GM23338 (cell line): ENCODE measurements around the gene TPO. TPM values are rescaled to one million over a fixed set of nuclear protein-coding genes. Genes with fewer than 3 reads are reported as not detected.

Experiments
- ATAC-seq: fragments of 200-7000 bp; cut with Tn5 transposase; 3 replicates; pipeline ENCODE4 v1.9.1; 2020
- DNase-seq: peaks from one replicate; pipeline ENCODE4 v3.0.0-alpha.2; 2015; ENCODE audit warnings: low spot score
- H2AFZ ChIP-seq: fragments of 200-600 bp; sonication (generic); 2 replicates; pipeline ENCODE4 v1.8.0; 2016; ENCODE audit warnings: antibody characterized with exemption, mild to moderate bottlenecking, moderate library complexity
- H3F3A ChIP-seq: fragments of 200-600 bp; sonication (generic); replicated peaks from 2 replicates; pipeline ENCODE4 v1.8.0; 2017; ENCODE audit warnings: antibody characterized with exemption, mixed run types, low read depth
- H3K27ac ChIP-seq: fragments of 200-600 bp; sonication (generic); 2 replicates; pipeline ENCODE4 v1.6.1; 2016; ENCODE audit warnings: low read depth
- H3K27me3 ChIP-seq: fragments of 200-600 bp; sonication (generic); 2 replicates; pipeline ENCODE4 v1.8.0; 2016; ENCODE audit warnings: mild to moderate bottlenecking, mixed run types, moderate library complexity; ENCODE audit not compliant: insufficient read depth
- H3K36me3 ChIP-seq: fragments of 200-600 bp; sonication (generic); 2 replicates; pipeline ENCODE4 v1.8.0; 2016; ENCODE audit warnings: mild to moderate bottlenecking; ENCODE audit not compliant: insufficient read depth
- H3K4me1 ChIP-seq: fragments of 200-600 bp; sonication (generic); 2 replicates; pipeline ENCODE4 v1.8.0; 2016; ENCODE audit warnings: mild to moderate bottlenecking, moderate library complexity; ENCODE audit not compliant: insufficient read depth
- H3K4me2 ChIP-seq: fragments of 200-600 bp; sonication (generic); 2 replicates; pipeline ENCODE4 v1.7.1; 2017; ENCODE audit warnings: mixed run types
- H3K4me3 ChIP-seq: fragments of 200-600 bp; sonication (generic); 2 replicates; pipeline ENCODE4 v1.6.1; 2016; ENCODE audit warnings: mixed run types
- H3K79me2 ChIP-seq: fragments of 200-600 bp; sonication (generic); replicated peaks from 2 replicates; pipeline ENCODE4 v1.8.0; 2017; ENCODE audit warnings: mild to moderate bottlenecking; ENCODE audit not compliant: insufficient read depth
- H3K9me2 ChIP-seq: fragments of 200-600 bp; sonication (generic); 2 replicates; pipeline ENCODE4 v1.8.0; 2017; ENCODE audit not compliant: insufficient read depth
- H4K20me1 ChIP-seq: fragments of 200-600 bp; sonication (generic); replicated peaks from 2 replicates; pipeline ENCODE4 v1.8.0; 2017; ENCODE audit warnings: mild to moderate bottlenecking; ENCODE audit not compliant: insufficient read depth
- H3K27ac Mint-ChIP-seq: 2 replicates; pipeline ENCODE4 v1.8.0; 2020; ENCODE audit warnings: inconsistent platforms, mild to moderate bottlenecking, moderate library complexity, mixed read lengths
- H3K27me3 Mint-ChIP-seq: 3 replicates; pipeline ENCODE4 v1.8.0; 2022; ENCODE audit warnings: low read depth, mild to moderate bottlenecking, moderate library complexity, mixed read lengths, inconsistent platforms; ENCODE audit not compliant: insufficient read depth, poor library complexity
- H3K36me3 Mint-ChIP-seq: 3 replicates; pipeline ENCODE4 v1.8.0; 2021; ENCODE audit warnings: low read depth, mild to moderate bottlenecking, inconsistent platforms, moderate library complexity, mixed read lengths
- H3K4me1 Mint-ChIP-seq: 3 replicates; pipeline ENCODE4 v1.8.0; 2020; ENCODE audit warnings: mild to moderate bottlenecking, inconsistent platforms, mixed read lengths
- H3K4me3 Mint-ChIP-seq: 3 replicates; pipeline ENCODE4 v1.8.0; 2021; ENCODE audit warnings: moderate library complexity, mild to moderate bottlenecking, inconsistent platforms, mixed read lengths
- H3K9me3 Mint-ChIP-seq: 3 replicates; pipeline ENCODE4 v1.8.0; 2020; ENCODE audit warnings: moderate library complexity, mild to moderate bottlenecking, inconsistent platforms, mixed read lengths
- CREB1 ChIP-seq: fragments of 250-450 bp; sonication (Bioruptor Pico); IDR thresholded peaks from 2 replicates; pipeline ENCODE4 v1.5.0; 2020; ENCODE audit warnings: low read depth, mild to moderate bottlenecking, moderate library complexity
- EZH2 ChIP-seq: fragments of 200-600 bp; sonication (generic); IDR thresholded peaks from one replicate; pipeline ENCODE4 v1.8.0; 2017; ENCODE audit warnings: antibody characterized with exemption, mild to moderate bottlenecking, low read depth; ENCODE audit not compliant: unreplicated experiment
- EZH2phosphoT487 ChIP-seq: fragments of 200-600 bp; sonication (generic); IDR thresholded peaks from one replicate; pipeline ENCODE4 v1.8.1; 2018; ENCODE audit warnings: antibody characterized with exemption; ENCODE audit not compliant: unreplicated experiment
- JUNB ChIP-seq: IDR thresholded peaks from one replicate; pipeline ENCODE4 v1.6.1; 2016; ENCODE audit warnings: antibody characterized with exemption; ENCODE audit not compliant: unreplicated experiment
- NANOG ChIP-seq: IDR thresholded peaks from 2 replicates; pipeline ENCODE4 v1.6.1; 2016; ENCODE audit warnings: antibody characterized with exemption, borderline replicate concordance
- POLR2AphosphoS5 ChIP-seq: IDR thresholded peaks from 2 replicates; pipeline ENCODE4 v1.6.1; 2016; ENCODE audit warnings: antibody characterized with exemption, low read depth
- REST ChIP-seq: IDR thresholded peaks from one replicate; pipeline ENCODE4 v1.6.1; 2018; ENCODE audit warnings: antibody characterized with exemption; ENCODE audit not compliant: unreplicated experiment
- STAT1 ChIP-seq: IDR thresholded peaks from one replicate; pipeline ENCODE4 v1.6.1; 2016; ENCODE audit warnings: antibody characterized with exemption; ENCODE audit not compliant: unreplicated experiment
- ZNF114 ChIP-seq: fragments of 250-450 bp; sonication (Bioruptor Pico); IDR thresholded peaks from 2 replicates; pipeline ENCODE4 v1.5.0; 2020; ENCODE audit warnings: mild to moderate bottlenecking, moderate library complexity
- ZNF331 ChIP-seq: fragments of 250-450 bp; sonication (Bioruptor Pico); IDR thresholded peaks from 2 replicates; pipeline ENCODE4 v1.5.0; 2020; ENCODE audit warnings: low read depth, mild to moderate bottlenecking, moderate library complexity
- polyA plus RNA-seq: library from polyadenylated mRNA; unstranded; fragments of >200 nt; fragmentation: Nextera tagmentation; extraction: Ambion mirVana; gene quantifications from 2 replicates; pipeline ENCODE4 v1.2.1, GENCODE V29; 2016
- total RNA-seq: library from RNA; depleted of rRNA; stranded (reverse); fragments of >200 nt; shearing (Covaris generic); gene quantifications from 2 replicates; pipeline ENCODE4 v1.2.3, GENCODE V29; 2014
- TF ChIP-seq, protein P1 (sequence below), 2 experiments: fragments of 200-600 bp in 1 of 2; sonication (generic) in 1 of 2; conservative IDR thresholded peaks; 2 replicates each; pipeline versions ENCODE4 v1.5.1 to v1.6.1; 2016 to 2017; ENCODE audit warnings: antibody characterized with exemption in 2 of 2, low read depth in 2 of 2, mild to moderate bottlenecking in 2 of 2, moderate library complexity in 1 of 2
- TF ChIP-seq, protein P2 (sequence below): fragments of 250-450 bp; sonication (Bioruptor Pico); IDR thresholded peaks from 2 replicates; pipeline ENCODE4 v1.5.0; 2020; ENCODE audit warnings: mild to moderate bottlenecking, moderate library complexity
- TF ChIP-seq, protein P3 (sequence below): IDR thresholded peaks from 2 replicates; pipeline ENCODE4 v1.6.1; 2016; ENCODE audit warnings: antibody characterized with exemption

The TPO gene
- total and polyA plus RNA-seq, 2 experiments from 2014 or later, result 0.74 TPM; not detected in 1

DNA sequence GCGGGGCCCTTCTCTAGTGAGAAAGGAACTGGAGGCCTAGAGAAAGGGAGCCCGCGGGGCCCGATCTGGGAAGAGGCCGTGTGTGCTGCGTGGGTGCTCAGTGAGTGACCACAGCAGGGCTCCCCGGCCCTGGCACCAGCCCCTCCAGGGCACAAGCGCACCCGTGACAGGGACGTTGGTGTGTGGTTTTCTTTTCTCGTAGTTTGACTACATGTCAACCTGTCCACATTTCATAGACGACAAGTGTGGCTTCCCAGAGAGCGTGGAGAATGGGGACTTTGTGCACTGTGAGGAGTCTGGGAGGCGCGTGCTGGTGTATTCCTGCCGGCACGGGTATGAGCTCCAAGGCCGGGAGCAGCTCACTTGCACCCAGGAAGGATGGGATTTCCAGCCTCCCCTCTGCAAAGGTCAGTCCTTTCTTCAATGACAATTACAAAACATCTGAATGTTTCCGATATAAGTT, 83.1 kb downstream of the TPO start:
- no peak overlapping the region for H3K4me2 ChIP-seq
- DNase-seq, result no peak
- Mint-ChIP-seq H3K4me1 (no peaks in the 10 kb centered on the region; the same call in 2 of the 3 replicates), H3K4me3 (no peak overlapping the region), H3K27ac (no peak overlapping the region), H3K9me3 (no peaks in the 10 kb centered on the region; the same call in 2 of the 3 replicates), H3K36me3 (no peaks in the 10 kb centered on the region; the same call in 2 of the 3 replicates), H3K27me3 (peaks cover 4% of the 10 kb centered on the region)
- no peak overlapping the region for H3K27ac ChIP-seq
- no peak overlapping the region for H2AFZ ChIP-seq
- no peaks in the 10 kb centered on the region for H3K9me2 ChIP-seq
- H3K4me3 ChIP-seq, result no peak overlapping the region
- H3F3A ChIP-seq, result no peaks in the 10 kb centered on the region
- H3K27me3 ChIP-seq, result no peaks in the 10 kb centered on the region
- no peak for TF ChIP-seq NANOG
- TF ChIP-seq REST, result no peak
- TF ChIP-seq STAT1, result no peak
- TF ChIP-seq, protein P1, sequence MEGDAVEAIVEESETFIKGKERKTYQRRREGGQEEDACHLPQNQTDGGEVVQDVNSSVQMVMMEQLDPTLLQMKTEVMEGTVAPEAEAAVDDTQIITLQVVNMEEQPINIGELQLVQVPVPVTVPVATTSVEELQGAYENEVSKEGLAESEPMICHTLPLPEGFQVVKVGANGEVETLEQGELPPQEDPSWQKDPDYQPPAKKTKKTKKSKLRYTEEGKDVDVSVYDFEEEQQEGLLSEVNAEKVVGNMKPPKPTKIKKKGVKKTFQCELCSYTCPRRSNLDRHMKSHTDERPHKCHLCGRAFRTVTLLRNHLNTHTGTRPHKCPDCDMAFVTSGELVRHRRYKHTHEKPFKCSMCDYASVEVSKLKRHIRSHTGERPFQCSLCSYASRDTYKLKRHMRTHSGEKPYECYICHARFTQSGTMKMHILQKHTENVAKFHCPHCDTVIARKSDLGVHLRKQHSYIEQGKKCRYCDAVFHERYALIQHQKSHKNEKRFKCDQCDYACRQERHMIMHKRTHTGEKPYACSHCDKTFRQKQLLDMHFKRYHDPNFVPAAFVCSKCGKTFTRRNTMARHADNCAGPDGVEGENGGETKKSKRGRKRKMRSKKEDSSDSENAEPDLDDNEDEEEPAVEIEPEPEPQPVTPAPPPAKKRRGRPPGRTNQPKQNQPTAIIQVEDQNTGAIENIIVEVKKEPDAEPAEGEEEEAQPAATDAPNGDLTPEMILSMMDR (conservative IDR thresholded peaks at IDR 0.05; ENCODE audit: low read depth in 2 of 2), result no peak
- TF ChIP-seq, protein P2, sequence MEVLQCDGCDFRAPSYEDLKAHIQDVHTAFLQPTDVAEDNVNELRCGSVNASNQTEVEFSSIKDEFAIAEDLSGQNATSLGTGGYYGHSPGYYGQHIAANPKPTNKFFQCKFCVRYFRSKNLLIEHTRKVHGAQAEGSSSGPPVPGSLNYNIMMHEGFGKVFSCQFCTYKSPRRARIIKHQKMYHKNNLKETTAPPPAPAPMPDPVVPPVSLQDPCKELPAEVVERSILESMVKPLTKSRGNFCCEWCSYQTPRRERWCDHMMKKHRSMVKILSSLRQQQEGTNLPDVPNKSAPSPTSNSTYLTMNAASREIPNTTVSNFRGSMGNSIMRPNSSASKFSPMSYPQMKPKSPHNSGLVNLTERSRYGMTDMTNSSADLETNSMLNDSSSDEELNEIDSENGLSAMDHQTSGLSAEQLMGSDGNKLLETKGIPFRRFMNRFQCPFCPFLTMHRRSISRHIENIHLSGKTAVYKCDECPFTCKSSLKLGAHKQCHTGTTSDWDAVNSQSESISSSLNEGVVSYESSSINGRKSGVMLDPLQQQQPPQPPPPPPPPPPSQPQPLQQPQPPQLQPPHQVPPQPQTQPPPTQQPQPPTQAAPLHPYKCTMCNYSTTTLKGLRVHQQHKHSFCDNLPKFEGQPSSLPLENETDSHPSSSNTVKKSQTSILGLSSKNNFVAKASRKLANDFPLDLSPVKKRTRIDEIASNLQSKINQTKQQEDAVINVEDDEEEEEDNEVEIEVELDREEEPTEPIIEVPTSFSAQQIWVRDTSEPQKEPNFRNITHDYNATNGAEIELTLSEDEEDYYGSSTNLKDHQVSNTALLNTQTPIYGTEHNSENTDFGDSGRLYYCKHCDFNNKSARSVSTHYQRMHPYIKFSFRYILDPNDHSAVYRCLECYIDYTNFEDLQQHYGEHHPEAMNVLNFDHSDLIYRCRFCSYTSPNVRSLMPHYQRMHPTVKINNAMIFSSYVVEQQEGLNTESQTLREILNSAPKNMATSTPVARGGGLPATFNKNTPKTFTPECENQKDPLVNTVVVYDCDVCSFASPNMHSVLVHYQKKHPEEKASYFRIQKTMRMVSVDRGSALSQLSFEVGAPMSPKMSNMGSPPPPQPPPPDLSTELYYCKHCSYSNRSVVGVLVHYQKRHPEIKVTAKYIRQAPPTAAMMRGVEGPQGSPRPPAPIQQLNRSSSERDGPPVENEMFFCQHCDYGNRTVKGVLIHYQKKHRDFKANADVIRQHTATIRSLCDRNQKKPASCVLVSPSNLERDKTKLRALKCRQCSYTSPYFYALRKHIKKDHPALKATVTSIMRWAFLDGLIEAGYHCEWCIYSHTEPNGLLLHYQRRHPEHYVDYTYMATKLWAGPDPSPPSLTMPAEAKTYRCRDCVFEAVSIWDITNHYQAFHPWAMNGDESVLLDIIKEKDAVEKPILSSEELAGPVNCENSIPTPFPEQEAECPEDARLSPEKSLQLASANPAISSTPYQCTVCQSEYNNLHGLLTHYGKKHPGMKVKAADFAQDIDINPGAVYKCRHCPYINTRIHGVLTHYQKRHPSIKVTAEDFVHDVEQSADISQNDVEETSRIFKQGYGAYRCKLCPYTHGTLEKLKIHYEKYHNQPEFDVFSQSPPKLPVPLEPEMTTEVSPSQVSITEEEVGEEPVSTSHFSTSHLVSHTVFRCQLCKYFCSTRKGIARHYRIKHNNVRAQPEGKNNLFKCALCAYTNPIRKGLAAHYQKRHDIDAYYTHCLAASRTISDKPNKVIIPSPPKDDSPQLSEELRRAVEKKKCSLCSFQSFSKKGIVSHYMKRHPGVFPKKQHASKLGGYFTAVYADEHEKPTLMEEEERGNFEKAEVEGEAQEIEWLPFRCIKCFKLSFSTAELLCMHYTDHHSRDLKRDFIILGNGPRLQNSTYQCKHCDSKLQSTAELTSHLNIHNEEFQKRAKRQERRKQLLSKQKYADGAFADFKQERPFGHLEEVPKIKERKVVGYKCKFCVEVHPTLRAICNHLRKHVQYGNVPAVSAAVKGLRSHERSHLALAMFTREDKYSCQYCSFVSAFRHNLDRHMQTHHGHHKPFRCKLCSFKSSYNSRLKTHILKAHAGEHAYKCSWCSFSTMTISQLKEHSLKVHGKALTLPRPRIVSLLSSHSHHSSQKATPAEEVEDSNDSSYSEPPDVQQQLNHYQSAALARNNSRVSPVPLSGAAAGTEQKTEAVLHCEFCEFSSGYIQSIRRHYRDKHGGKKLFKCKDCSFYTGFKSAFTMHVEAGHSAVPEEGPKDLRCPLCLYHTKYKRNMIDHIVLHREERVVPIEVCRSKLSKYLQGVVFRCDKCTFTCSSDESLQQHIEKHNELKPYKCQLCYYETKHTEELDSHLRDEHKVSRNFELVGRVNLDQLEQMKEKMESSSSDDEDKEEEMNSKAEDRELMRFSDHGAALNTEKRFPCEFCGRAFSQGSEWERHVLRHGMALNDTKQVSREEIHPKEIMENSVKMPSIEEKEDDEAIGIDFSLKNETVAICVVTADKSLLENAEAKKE, result no peak
- no peak for TF ChIP-seq CREB1 (CRISPR knock-in tag)
- TF ChIP-seq ZNF114, result no peak
- TF ChIP-seq EZH2phosphoT487, result no peak
- TF ChIP-seq ZNF331 (CRISPR knock-in tag), result no peak
- no peak for TF ChIP-seq POLR2AphosphoS5
- TF ChIP-seq EZH2, result no peak
- TF ChIP-seq JUNB, result no peak
- TF ChIP-seq, protein P3, sequence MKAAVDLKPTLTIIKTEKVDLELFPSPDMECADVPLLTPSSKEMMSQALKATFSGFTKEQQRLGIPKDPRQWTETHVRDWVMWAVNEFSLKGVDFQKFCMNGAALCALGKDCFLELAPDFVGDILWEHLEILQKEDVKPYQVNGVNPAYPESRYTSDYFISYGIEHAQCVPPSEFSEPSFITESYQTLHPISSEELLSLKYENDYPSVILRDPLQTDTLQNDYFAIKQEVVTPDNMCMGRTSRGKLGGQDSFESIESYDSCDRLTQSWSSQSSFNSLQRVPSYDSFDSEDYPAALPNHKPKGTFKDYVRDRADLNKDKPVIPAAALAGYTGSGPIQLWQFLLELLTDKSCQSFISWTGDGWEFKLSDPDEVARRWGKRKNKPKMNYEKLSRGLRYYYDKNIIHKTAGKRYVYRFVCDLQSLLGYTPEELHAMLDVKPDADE, result no peak
- H3K79me2 ChIP-seq, result no peaks in the 10 kb centered on the region
- H4K20me1 ChIP-seq, result no peaks in the 10 kb centered on the region
- H3K36me3 ChIP-seq, result no peaks in the 10 kb centered on the region
- ATAC-seq, result no peak
- H3K4me1 ChIP-seq, result no peaks in the 10 kb centered on the region
